Neural cell (in vitro differentiated cells): Measurements from ENCODE around the gene SSBP4. TPM values are rescaled to one million over a fixed set of nuclear protein-coding genes. Genes with fewer than 3 reads are reported as not detected.

Source experiments
- H2AFZ ChIP-seq: fragments of 200-600, 300-800 bp; sonication (generic), shearing (Covaris generic); 2 replicates; pipeline ENCODE4 v1.6.0; 2014; ENCODE audit warnings: low read depth, mild to moderate bottlenecking, antibody characterized with exemption, low read length, moderate library complexity
- H3F3A ChIP-seq: fragments of 200-600 bp; shearing (Covaris generic); 2 replicates; pipeline ENCODE4 v1.6.1; 2016; ENCODE audit warnings: mild to moderate bottlenecking, moderate library complexity, mixed read lengths, antibody characterized with exemption, low read length; ENCODE audit not compliant: insufficient read depth, poor library complexity, severe bottlenecking
- H3K27ac ChIP-seq: fragments of 200-600, 300-800 bp; sonication (generic), shearing (Covaris generic); 2 replicates; pipeline ENCODE4 v1.5.1; 2014; ENCODE audit warnings: mild to moderate bottlenecking, low read length, moderate library complexity
- H3K27me3 ChIP-seq: fragments of 300-800, 200-600 bp; sonication (generic), shearing (Covaris generic); 2 replicates; pipeline ENCODE4 v1.6.0; 2014; ENCODE audit warnings: mild to moderate bottlenecking, low read depth, low read length, moderate library complexity; ENCODE audit not compliant: insufficient read depth
- H3K36me3 ChIP-seq: fragments of 300-800, 200-600 bp; sonication (generic), shearing (Covaris generic); 2 replicates; pipeline ENCODE4 v1.5.1; 2014; ENCODE audit warnings: mild to moderate bottlenecking, antibody characterized with exemption, low read length, moderate library complexity; ENCODE audit not compliant: insufficient read depth
- H3K4me2 ChIP-seq: fragments of 300-800, 200-600 bp; sonication (generic), shearing (Covaris generic); 2 replicates; pipeline ENCODE4 v1.6.0; 2014; ENCODE audit warnings: mild to moderate bottlenecking, low read length
- H3K4me3 ChIP-seq: fragments of 300-800, 200-600 bp; sonication (generic), shearing (Covaris generic); 2 replicates; pipeline ENCODE4 v1.5.1; 2014; ENCODE audit warnings: mild to moderate bottlenecking, low read length, moderate library complexity
- H3K79me2 ChIP-seq: fragments of 200-600 bp; shearing (Covaris generic); replicated peaks from 2 replicates; pipeline ENCODE4 v1.6.0; 2014; ENCODE audit warnings: mild to moderate bottlenecking, low read length, moderate library complexity; ENCODE audit not compliant: insufficient read depth
- H3K9ac ChIP-seq: fragments of 300-800, 200-600 bp; sonication (generic), shearing (Covaris generic); 2 replicates; pipeline ENCODE4 v1.6.1; 2016; ENCODE audit warnings: mild to moderate bottlenecking, low read length, mixed read lengths
- H3K9me2 ChIP-seq: fragments of 200-600 bp; shearing (Covaris generic); 2 replicates; pipeline ENCODE4 v1.6.1; 2016; ENCODE audit warnings: mild to moderate bottlenecking, low read length, mixed read lengths; ENCODE audit not compliant: insufficient read depth
- H3K9me3 ChIP-seq: fragments of 200-600, 300-800 bp; sonication (generic), shearing (Covaris generic); 2 replicates; pipeline ENCODE4 v1.6.1; 2016; ENCODE audit warnings: mild to moderate bottlenecking, mixed run types, low read length, moderate library complexity, mixed read lengths
- H4K20me1 ChIP-seq: fragments of 200-600 bp; shearing (Covaris generic); 2 replicates; pipeline ENCODE4 v1.6.1; 2016; ENCODE audit warnings: mild to moderate bottlenecking, mixed run types; ENCODE audit not compliant: insufficient read depth
- EP300 ChIP-seq: fragments of 450-650 bp; conservative IDR thresholded peaks from 2 replicates; pipeline ENCODE4 v1.6.1; 2014; ENCODE audit warnings: antibody characterized with exemption, mild to moderate bottlenecking, moderate library complexity; ENCODE audit not compliant: poor library complexity, severe bottlenecking
- EZH2 ChIP-seq: fragments of 200-600, 300-800 bp; shearing (Covaris generic), sonication (generic); IDR thresholded peaks from 2 replicates; pipeline ENCODE4 v1.6.1; 2014; ENCODE audit warnings: antibody characterized with exemption, low read length, borderline replicate concordance, mild to moderate bottlenecking; ENCODE audit not compliant: insufficient read depth, poor library complexity, severe bottlenecking
- MXI1 ChIP-seq: fragments of 450-650 bp; conservative IDR thresholded peaks from 2 replicates; pipeline ENCODE4 v1.6.1; 2014; ENCODE audit warnings: antibody characterized with exemption, mild to moderate bottlenecking; ENCODE audit not compliant: poor library complexity, severe bottlenecking
- POLR2AphosphoS5 ChIP-seq: IDR thresholded peaks from 2 replicates; pipeline ENCODE4 v1.6.1; 2012
- RAD21 ChIP-seq: fragments of 450-650 bp; conservative IDR thresholded peaks from 2 replicates; pipeline ENCODE4 v1.6.1; 2014; ENCODE audit warnings: antibody characterized with exemption, mild to moderate bottlenecking, moderate library complexity
- SMC3 ChIP-seq: fragments of 450-650 bp; conservative IDR thresholded peaks from 2 replicates; pipeline ENCODE4 v1.6.1; 2014; ENCODE audit warnings: antibody characterized with exemption, mild to moderate bottlenecking, moderate library complexity; ENCODE audit not compliant: poor library complexity
- TAF1 ChIP-seq: IDR thresholded peaks from 2 replicates; pipeline ENCODE4 v1.6.1; 2012; ENCODE audit warnings: low read depth
- polyA plus RNA-seq: library from polyadenylated mRNA; depleted of rRNA; stranded (reverse); fragments of >200 nt; gene quantifications from 2 replicates; pipeline ENCODE4 v1.2.3, GENCODE V29; 2014
- TF ChIP-seq, protein P1 (sequence below): fragments of 450-650 bp; IDR thresholded peaks from 2 replicates; pipeline ENCODE4 v1.5.1; 2014; ENCODE audit warnings: antibody characterized with exemption, mild to moderate bottlenecking, moderate library complexity; ENCODE audit not compliant: poor library complexity, severe bottlenecking
- TF ChIP-seq, protein P2 (sequence below): IDR thresholded peaks from 2 replicates; pipeline ENCODE4 v1.6.1; 2012; ENCODE audit warnings: borderline replicate concordance

Gene SSBP4
- polyA plus RNA-seq, 1 donor from 2014 or later = 166 TPM

DNA sequence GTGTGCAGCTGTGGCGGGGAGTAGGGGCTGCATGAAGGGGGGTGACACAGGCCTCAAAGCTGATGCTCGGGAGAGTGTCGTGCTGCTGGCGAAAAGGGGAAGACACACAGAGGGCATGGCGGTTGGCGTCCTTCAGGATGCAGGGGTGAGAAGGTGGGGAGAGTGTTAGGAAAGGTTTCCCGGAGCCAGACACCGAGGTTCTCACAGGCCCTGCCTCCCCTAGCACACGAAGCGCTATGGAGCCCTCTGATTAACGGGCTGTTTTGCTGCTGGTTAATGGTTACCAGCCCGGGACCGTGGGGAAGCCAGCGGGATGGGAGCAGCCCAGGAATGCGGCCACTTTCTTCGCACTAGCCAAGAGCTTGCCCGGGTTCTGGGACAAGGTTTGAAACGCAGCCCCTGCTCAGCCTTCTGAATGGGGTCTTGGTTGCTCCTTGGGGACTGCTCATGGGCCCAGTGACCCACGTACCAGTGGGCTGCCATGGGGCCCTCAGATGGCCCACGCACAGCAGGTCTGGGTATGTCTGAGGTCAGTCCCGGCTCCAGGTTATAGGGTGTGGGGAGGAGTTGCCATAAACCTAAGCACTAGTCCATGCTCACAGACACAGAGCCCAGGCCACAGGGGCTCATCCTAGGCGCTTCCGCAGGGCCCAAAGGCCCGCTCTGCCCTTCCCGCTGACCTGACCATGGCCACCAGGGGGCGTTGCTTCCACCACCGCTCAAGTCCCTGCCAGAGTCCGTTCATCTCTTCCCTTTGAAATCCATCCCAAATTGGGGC, 50.1 kb downstream of the SSBP4 start:
- Histone ChIP-seq H3K9me3 (no peaks in the 10 kb centered on the region), H3K4me2 (no peak overlapping the region), H4K20me1 (no peaks in the 10 kb centered on the region), H3F3A (no peaks in the 10 kb centered on the region), H3K36me3 (no peaks in the 10 kb centered on the region), H3K9ac (no peak overlapping the region), H2AFZ (no peak overlapping the region), H3K79me2 (no peaks in the 10 kb centered on the region), H3K27ac (no peak overlapping the region), H3K9me2 (no peaks in the 10 kb centered on the region), H3K4me3 (no peak overlapping the region), H3K27me3 (no peaks in the 10 kb centered on the region)
- TF ChIP-seq, protein P1, sequence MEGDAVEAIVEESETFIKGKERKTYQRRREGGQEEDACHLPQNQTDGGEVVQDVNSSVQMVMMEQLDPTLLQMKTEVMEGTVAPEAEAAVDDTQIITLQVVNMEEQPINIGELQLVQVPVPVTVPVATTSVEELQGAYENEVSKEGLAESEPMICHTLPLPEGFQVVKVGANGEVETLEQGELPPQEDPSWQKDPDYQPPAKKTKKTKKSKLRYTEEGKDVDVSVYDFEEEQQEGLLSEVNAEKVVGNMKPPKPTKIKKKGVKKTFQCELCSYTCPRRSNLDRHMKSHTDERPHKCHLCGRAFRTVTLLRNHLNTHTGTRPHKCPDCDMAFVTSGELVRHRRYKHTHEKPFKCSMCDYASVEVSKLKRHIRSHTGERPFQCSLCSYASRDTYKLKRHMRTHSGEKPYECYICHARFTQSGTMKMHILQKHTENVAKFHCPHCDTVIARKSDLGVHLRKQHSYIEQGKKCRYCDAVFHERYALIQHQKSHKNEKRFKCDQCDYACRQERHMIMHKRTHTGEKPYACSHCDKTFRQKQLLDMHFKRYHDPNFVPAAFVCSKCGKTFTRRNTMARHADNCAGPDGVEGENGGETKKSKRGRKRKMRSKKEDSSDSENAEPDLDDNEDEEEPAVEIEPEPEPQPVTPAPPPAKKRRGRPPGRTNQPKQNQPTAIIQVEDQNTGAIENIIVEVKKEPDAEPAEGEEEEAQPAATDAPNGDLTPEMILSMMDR = peak; percentile 53
- TF ChIP-seq RAD21 = peak; percentile 10
- no peak for TF ChIP-seq POLR2AphosphoS5
- TF ChIP-seq SMC3 = no peak
- no peak for TF ChIP-seq EP300
- no peak for TF ChIP-seq MXI1
- TF ChIP-seq TAF1 = no peak
- TF ChIP-seq EZH2 = no peak
- TF ChIP-seq, protein P2, sequence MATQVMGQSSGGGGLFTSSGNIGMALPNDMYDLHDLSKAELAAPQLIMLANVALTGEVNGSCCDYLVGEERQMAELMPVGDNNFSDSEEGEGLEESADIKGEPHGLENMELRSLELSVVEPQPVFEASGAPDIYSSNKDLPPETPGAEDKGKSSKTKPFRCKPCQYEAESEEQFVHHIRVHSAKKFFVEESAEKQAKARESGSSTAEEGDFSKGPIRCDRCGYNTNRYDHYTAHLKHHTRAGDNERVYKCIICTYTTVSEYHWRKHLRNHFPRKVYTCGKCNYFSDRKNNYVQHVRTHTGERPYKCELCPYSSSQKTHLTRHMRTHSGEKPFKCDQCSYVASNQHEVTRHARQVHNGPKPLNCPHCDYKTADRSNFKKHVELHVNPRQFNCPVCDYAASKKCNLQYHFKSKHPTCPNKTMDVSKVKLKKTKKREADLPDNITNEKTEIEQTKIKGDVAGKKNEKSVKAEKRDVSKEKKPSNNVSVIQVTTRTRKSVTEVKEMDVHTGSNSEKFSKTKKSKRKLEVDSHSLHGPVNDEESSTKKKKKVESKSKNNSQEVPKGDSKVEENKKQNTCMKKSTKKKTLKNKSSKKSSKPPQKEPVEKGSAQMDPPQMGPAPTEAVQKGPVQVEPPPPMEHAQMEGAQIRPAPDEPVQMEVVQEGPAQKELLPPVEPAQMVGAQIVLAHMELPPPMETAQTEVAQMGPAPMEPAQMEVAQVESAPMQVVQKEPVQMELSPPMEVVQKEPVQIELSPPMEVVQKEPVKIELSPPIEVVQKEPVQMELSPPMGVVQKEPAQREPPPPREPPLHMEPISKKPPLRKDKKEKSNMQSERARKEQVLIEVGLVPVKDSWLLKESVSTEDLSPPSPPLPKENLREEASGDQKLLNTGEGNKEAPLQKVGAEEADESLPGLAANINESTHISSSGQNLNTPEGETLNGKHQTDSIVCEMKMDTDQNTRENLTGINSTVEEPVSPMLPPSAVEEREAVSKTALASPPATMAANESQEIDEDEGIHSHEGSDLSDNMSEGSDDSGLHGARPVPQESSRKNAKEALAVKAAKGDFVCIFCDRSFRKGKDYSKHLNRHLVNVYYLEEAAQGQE = no peak

DNA sequence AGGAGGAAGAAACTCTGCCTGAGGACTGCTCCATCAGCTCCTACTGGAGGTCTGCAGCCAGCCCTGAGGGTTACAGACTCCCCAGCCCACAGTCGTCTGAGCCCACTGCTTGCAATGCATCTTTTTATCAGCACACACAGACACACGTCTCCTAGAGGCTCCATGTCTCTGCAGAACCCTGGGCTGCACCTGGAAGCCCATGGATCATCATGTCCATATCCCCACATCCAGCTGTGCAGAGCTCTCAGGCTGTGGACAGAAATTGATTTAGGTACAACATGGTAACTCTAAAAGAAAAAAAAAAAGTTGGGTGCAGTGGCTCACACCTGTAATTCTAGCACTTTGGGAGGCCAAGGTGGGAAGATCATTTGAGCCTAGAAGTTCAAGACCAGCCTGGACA, 51.6 kb downstream of the SSBP4 start:
- Histone ChIP-seq H3K27ac (no peak overlapping the region), H3F3A (no peaks in the 10 kb centered on the region), H3K9me2 (no peaks in the 10 kb centered on the region), H4K20me1 (no peaks in the 10 kb centered on the region), H3K9me3 (no peaks in the 10 kb centered on the region), H2AFZ (no peak overlapping the region), H3K36me3 (no peaks in the 10 kb centered on the region), H3K4me2 (no peak overlapping the region), H3K9ac (no peak overlapping the region), H3K79me2 (no peaks in the 10 kb centered on the region), H3K27me3 (no peaks in the 10 kb centered on the region), H3K4me3 (no peak overlapping the region)
- no peak for TF ChIP-seq RAD21
- TF ChIP-seq EZH2 = no peak
- TF ChIP-seq, protein P2 = no peak
- no peak for TF ChIP-seq MXI1
- no peak for TF ChIP-seq POLR2AphosphoS5
- no peak for TF ChIP-seq TAF1
- no peak for TF ChIP-seq EP300
- no peak for TF ChIP-seq SMC3
- TF ChIP-seq, protein P1 = no peak
